Liver (tissue), 9 donors: ENCODE measurements around the gene DGCR2. TPM values are rescaled to one million over a fixed set of nuclear protein-coding genes. Genes with fewer than 3 reads are reported as not detected.

Source experiments
- DNase-seq: peaks from one replicate; pipeline ENCODE4 v3.0.0-alpha.2; 2017; ENCODE audit warnings: low spot score
- H3K27ac ChIP-seq, 2 donors: one replicate each; pipeline ENCODE4 v1.7.0; 2013; ENCODE audit warnings: inconsistent platforms in 2 of 2, low read length in 2 of 2, control low read depth in 1 of 2, low read depth in 1 of 2, mild to moderate bottlenecking in 1 of 2
- H3K27me3 ChIP-seq, 4 donors: one replicate each; pipeline versions ENCODE4 v1.6.1 to v1.7.0; 2013; ENCODE audit warnings: low read length in 3 of 4, inconsistent platforms in 1 of 4, mild to moderate bottlenecking in 1 of 4, moderate library complexity in 1 of 4; ENCODE audit not compliant: control insufficient read depth in 4 of 4, insufficient read depth in 4 of 4
- H3K36me3 ChIP-seq, 4 donors: one replicate each; pipeline versions ENCODE4 v1.6.1 to v1.7.0; 2013; ENCODE audit warnings: low read length in 3 of 4, mild to moderate bottlenecking in 3 of 4, low read depth in 1 of 4, moderate library complexity in 1 of 4; ENCODE audit not compliant: control insufficient read depth in 4 of 4, insufficient read depth in 3 of 4
- H3K4me1 ChIP-seq, 4 donors: one replicate each; pipeline versions ENCODE4 v1.6.1 to v1.7.0; 2013; ENCODE audit warnings: low read length in 3 of 4, mild to moderate bottlenecking in 3 of 4, moderate library complexity in 1 of 4; ENCODE audit not compliant: control insufficient read depth in 4 of 4, insufficient read depth in 4 of 4
- H3K4me3 ChIP-seq, 3 donors: one replicate each; pipeline versions ENCODE4 v1.6.1 to v1.7.0; 2013; ENCODE audit warnings: low read length in 3 of 3, control low read depth in 1 of 3, low read depth in 1 of 3, mild to moderate bottlenecking in 1 of 3
- H3K9ac ChIP-seq, 2 donors: one replicate each; pipeline ENCODE4 v1.7.0; 2013; ENCODE audit warnings: low read length in 2 of 2, mild to moderate bottlenecking in 2 of 2, moderate library complexity in 2 of 2, control low read depth in 1 of 2, low read depth in 1 of 2
- H3K9me3 ChIP-seq, 4 donors: one replicate each; pipeline versions ENCODE4 v1.6.1 to v1.7.0; 2013; ENCODE audit warnings: low read length in 3 of 4; ENCODE audit not compliant: control insufficient read depth in 4 of 4
- ATF3 ChIP-seq: IDR thresholded peaks from 2 replicates; pipeline ENCODE4 v1.6.1; 2016; ENCODE audit warnings: antibody characterized with exemption
- CTCF ChIP-seq: fragments of 150-350 bp; IDR thresholded peaks from 2 replicates; pipeline ENCODE4 v1.5.1; 2017; ENCODE audit warnings: improper control_type of control experiment, low read depth, low read length; ENCODE audit not compliant: missing input control
- FOXA1 ChIP-seq: IDR thresholded peaks from 2 replicates; pipeline ENCODE4 v1.6.1; 2016; ENCODE audit warnings: antibody characterized with exemption
- GABPA ChIP-seq, 2 donors: IDR thresholded peaks in 1 of 2; conservative IDR thresholded peaks in 1 of 2; 2 replicates each; pipeline ENCODE4 v1.6.1; 2016; ENCODE audit warnings: antibody characterized with exemption in 2 of 2, mild to moderate bottlenecking in 1 of 2, moderate library complexity in 1 of 2
- HNF4A ChIP-seq, 2 donors: conservative IDR thresholded peaks; 2 replicates each; pipeline ENCODE4 v1.6.1; 2016; ENCODE audit warnings: antibody characterized with exemption in 2 of 2, mild to moderate bottlenecking in 2 of 2
- HNF4G ChIP-seq: IDR thresholded peaks from 2 replicates; pipeline ENCODE4 v1.6.1; 2016; ENCODE audit warnings: antibody characterized with exemption
- JUND ChIP-seq, 2 donors: IDR thresholded peaks; 2 replicates each; pipeline ENCODE4 v1.6.1; 2016; ENCODE audit warnings: antibody characterized with exemption in 2 of 2
- MAX ChIP-seq: IDR thresholded peaks from 2 replicates; pipeline ENCODE4 v1.6.1; 2016; ENCODE audit warnings: antibody characterized with exemption
- RAD21 ChIP-seq, 2 donors: IDR thresholded peaks; 2 replicates each; pipeline ENCODE4 v1.6.1; 2016; ENCODE audit warnings: antibody characterized with exemption in 2 of 2, mild to moderate bottlenecking in 2 of 2
- RXRA ChIP-seq, 2 donors: IDR thresholded peaks; 2 replicates each; pipeline ENCODE4 v1.6.1; 2017 to 2018; ENCODE audit warnings: antibody characterized with exemption in 2 of 2, mild to moderate bottlenecking in 1 of 2
- SP1 ChIP-seq: IDR thresholded peaks from 2 replicates; pipeline ENCODE4 v1.6.1; 2018; ENCODE audit warnings: antibody characterized with exemption, mild to moderate bottlenecking
- TAF1 ChIP-seq: conservative IDR thresholded peaks from 2 replicates; pipeline ENCODE4 v1.6.1; 2016; ENCODE audit warnings: antibody characterized with exemption, mild to moderate bottlenecking
- YY1 ChIP-seq: IDR thresholded peaks from 2 replicates; pipeline ENCODE4 v1.6.1; 2016; ENCODE audit warnings: antibody characterized with exemption, mild to moderate bottlenecking
- ZBTB33 ChIP-seq: IDR thresholded peaks from 2 replicates; pipeline ENCODE4 v1.6.1; 2016; ENCODE audit warnings: antibody characterized with exemption
- WGBS: extraction: QIAGEN DNeasy Blood & Tissue Kit; methylation state at CpG from one replicate; pipeline ENCODE4 v1.1.7; 2013; 5-methylcytosine and 5-hydroxymethylcytosine counted together
- polyA plus RNA-seq, 2 donors: library from polyadenylated mRNA; stranded (reverse) in 1 of 2; unstranded in 1 of 2; fragments of 200-250 nt in 1 of 2; fragments of >200 nt in 1 of 2; fragmentation: Nextera tagmentation in 1 of 2; extraction: Ambion mirVana in 1 of 2; gene quantifications; one replicate each; pipeline versions ENCODE4 v1.2.1 to v1.2.3, GENCODE V29; 2013 to 2015
- total RNA-seq, 2 donors: library from RNA; depleted of rRNA; stranded (reverse); fragments of >200 nt; gene quantifications; one replicate each; pipeline ENCODE4 v1.2.3, GENCODE V29; 2014
- donor health status: healthy.
- donor health status: healthy.
- donor health status: healthy.
- donor health status: healthy.
- donor health status: healthy.

Gene DGCR2
- total and polyA plus RNA-seq, 4 donors = 11.2 to 30.0 (median 21.1) TPM

GRCh38 chr22:19019029-19019678, 103.1 kb downstream of the DGCR2 start:
- Histone ChIP-seq H3K9me3 (no peaks in the 10 kb centered on the region), H3K9ac (no peak overlapping the region), H3K4me1 (no peaks in the 10 kb centered on the region), H3K36me3 (no peaks in the 10 kb centered on the region), H3K27ac (no peak overlapping the region), H3K27me3 (no peaks in the 10 kb centered on the region), H3K4me3 (no peak overlapping the region)
- DNase-seq = no peak
- TF ChIP-seq ATF3 = no peak
- no peak for TF ChIP-seq FOXA1
- TF ChIP-seq JUND (IDR thresholded peaks at IDR 0.05) = no peak
- TF ChIP-seq YY1 = no peak
- TF ChIP-seq HNF4A (conservative IDR thresholded peaks at IDR 0.05) = no peak
- TF ChIP-seq TAF1 = no peak
- no peak for TF ChIP-seq HNF4G
- TF ChIP-seq SP1 = no peak
- TF ChIP-seq CTCF = no peak
- no peak for TF ChIP-seq RXRA (IDR thresholded peaks at IDR 0.05)
- no peak for TF ChIP-seq MAX
- WGBS = 92% methylated on average over 19 of the region's 19 CpGs

GRCh38 chr22:19018256-19018655, 104.0 kb downstream of the DGCR2 start:
- Histone ChIP-seq H3K36me3 (no peaks in the 10 kb centered on the region), H3K27me3 (no peaks in the 10 kb centered on the region), H3K4me3 (no peak overlapping the region), H3K27ac (no peak overlapping the region), H3K9me3 (no peaks in the 10 kb centered on the region), H3K9ac (no peak overlapping the region), H3K4me1 (no peaks in the 10 kb centered on the region)
- WGBS = 86% methylated on average over 4 of the region's 4 CpGs
- TF ChIP-seq RXRA (IDR thresholded peaks at IDR 0.05) (no peak), ZBTB33 (no peak), TAF1 (no peak), MAX (no peak)
- no peak for DNase-seq

GRCh38 chr22:19016081-19016766, 106.0 kb downstream of the DGCR2 start:
- H3K27me3 ChIP-seq = no peaks in the 10 kb centered on the region
- TF ChIP-seq HNF4G = no peak
- no peak for TF ChIP-seq SP1
- no peak for TF ChIP-seq ATF3
- TF ChIP-seq TAF1 = no peak
- TF ChIP-seq YY1 = no peak
- no peak for TF ChIP-seq HNF4A (conservative IDR thresholded peaks at IDR 0.05)
- TF ChIP-seq GABPA (IDR thresholded peaks at IDR 0.05 in 1 of 2, conservative IDR thresholded peaks at IDR 0.05 in 1 of 2) = no peak
- no peak for TF ChIP-seq RAD21 (IDR thresholded peaks at IDR 0.05)
- TF ChIP-seq CTCF = no peak
- TF ChIP-seq FOXA1 = no peak
- no peak for TF ChIP-seq ZBTB33
- TF ChIP-seq JUND (IDR thresholded peaks at IDR 0.05) = no peak
- TF ChIP-seq MAX = no peak

More at GRCh38 chr22:19016081-19016766, 106.0 kb downstream of the DGCR2 start:
- no peak overlapping the region for H3K9ac ChIP-seq
- DNase-seq = no peak
- WGBS = 81% methylated on average over 15 of the region's 15 CpGs
- no peak overlapping the region for H3K4me3 ChIP-seq
- peaks cover 3 to 7% (median 6%) of the 10 kb centered on the region in 4 donors for H3K4me1 ChIP-seq
- H3K36me3 ChIP-seq = no peaks in the 10 kb centered on the region
- H3K9me3 ChIP-seq = no peaks in the 10 kb centered on the region
- H3K27ac ChIP-seq = no peak overlapping the region
